Motor neuron (in vitro differentiated cells): Measurements from ENCODE around the gene HSD11B2. TPM values are rescaled to one million over a fixed set of nuclear protein-coding genes. Genes with fewer than 3 reads are reported as not detected.

ENCODE experiments used
- ATAC-seq, 8 experiments: fragments of 200-7000 bp; cut with Tn5 transposase; replicated peaks in 6 of 8; 2 replicates each; pipeline ENCODE4 v1.8.0; 2021; ENCODE audit warnings: mild to moderate bottlenecking in 8 of 8, moderate library complexity in 8 of 8
- H3K27ac ChIP-seq, 2 donors: fragments of 250-450 bp; sonication (Bioruptor Pico); 2 replicates each; pipeline ENCODE4 v1.9.0; 2021; ENCODE audit warnings: antibody characterized with exemption in 2 of 2, mild to moderate bottlenecking in 2 of 2, moderate library complexity in 1 of 2
- H3K4me1 ChIP-seq, 2 donors: fragments of 250-450 bp; sonication (Bioruptor Pico); replicated peaks in 1 of 2; 2 replicates each; pipeline ENCODE4 v1.6.1; 2021; ENCODE audit warnings: antibody characterized with exemption in 2 of 2, mild to moderate bottlenecking in 2 of 2, moderate library complexity in 1 of 2
- H3K4me3 ChIP-seq, 5 donors: fragments of 250-450 bp; sonication (Bioruptor Pico); 2 replicates each; pipeline ENCODE4 v1.9.0; 2021; ENCODE audit warnings: antibody characterized with exemption in 5 of 5, mild to moderate bottlenecking in 5 of 5, moderate library complexity in 4 of 5
- WGBS, 10 experiments: fragments of 450-650 bp; shearing (Covaris generic); methylation state at CpG; one replicate each; pipeline ENCODE4 v1.0.0; 2022; 5-methylcytosine and 5-hydroxymethylcytosine counted together
- in situ Hi-C, 9 experiments: fragments of 400-800 bp; cut with MboI; loops; one replicate each; pipeline ENCODE4 v1.15.0; 2021; ENCODE audit warnings: low sequenced_read_pairs in 9 of 9, low pct_unique_long_range_greater_than_20kb in 2 of 9; ENCODE audit not compliant: unreplicated experiment in 9 of 9
- total RNA-seq, 8 experiments: library from RNA; unstranded; fragments of 300-600 nt; gene quantifications; 2 replicates each; pipeline versions ENCODE4 v1.2.3 to v1.2.4, GENCODE V29; 2022

Gene HSD11B2
- total RNA-seq, 8 experiments from 2014 or later = 0.64 to 17.4 (median 6.8) TPM

DNA sequence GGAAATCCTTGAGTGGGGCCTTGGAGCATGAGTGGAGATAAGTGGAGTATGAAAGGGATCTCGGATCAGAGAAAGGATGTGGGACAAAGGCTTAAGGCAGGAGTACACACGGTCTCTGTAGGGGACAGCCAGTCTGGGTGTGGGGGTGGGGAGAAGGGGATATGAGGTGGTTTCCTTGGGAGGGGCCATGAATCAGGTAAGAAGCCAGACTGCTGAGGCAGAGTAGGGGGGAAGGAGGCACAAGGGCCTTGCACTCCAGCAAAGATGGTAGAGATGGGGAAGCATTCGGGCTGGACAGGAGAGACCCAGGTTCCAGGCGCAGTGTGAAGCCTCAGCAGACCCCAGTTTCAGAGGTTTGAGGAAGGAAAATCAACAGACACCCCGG, 1.6 kb downstream of the HSD11B2 start:
- H3K4me1 ChIP-seq = peaks cover 23 to 38% of the 10 kb centered on the region in 2 donors
- ATAC-seq = peak in 1 of 8 experiments; percentile 0
- H3K4me3 ChIP-seq = peak overlapping the region; percentile 2 to 38 (median 24)
- peak overlapping the region; percentile 89 to 92 for H3K27ac ChIP-seq
- 40 to 78% (median 40%) methylated on average over 1 to 3 of the region's 5 CpGs; no CpG with 5 or more reads in 7 of the 10 experiments for WGBS, 10 experiments
- in situ Hi-C loops = no loop called here

DNA sequence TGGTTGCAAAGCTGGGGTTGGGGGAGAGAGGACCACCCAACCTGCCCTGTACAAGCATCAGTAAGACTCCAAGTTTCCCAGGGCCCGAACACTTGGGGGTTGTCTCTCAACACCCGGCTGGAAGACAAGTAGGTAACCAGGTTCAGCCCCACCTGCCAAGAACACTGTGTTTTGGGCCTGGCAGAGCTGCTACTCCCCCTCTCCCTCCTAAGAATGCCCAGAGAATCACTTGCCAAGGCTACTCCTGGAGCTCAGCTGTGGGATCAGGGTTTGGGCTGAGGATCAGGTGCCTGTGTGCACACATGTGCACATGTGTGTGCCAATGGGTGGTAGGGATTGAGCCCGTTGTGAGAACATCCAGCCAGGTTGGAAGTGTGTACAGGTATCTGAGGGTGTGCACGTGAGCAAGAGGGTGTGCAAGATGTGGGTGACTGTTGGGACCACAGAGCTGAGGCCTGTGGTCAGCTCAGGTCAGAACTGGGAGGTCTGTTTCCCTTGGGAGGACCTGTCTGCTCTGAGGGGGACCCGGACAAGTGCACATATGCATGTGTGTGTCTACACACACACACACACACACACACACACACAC, 2.3 kb downstream of the HSD11B2 start:
- H3K4me3 ChIP-seq = no peak overlapping the region
- WGBS, 10 experiments = 70 to 100% methylated on average over 1 to 2 of the region's 5 CpGs; no CpG with 5 or more reads in 8 of the 10 experiments
- in situ Hi-C loops = no loop called here
- H3K4me1 ChIP-seq = peaks cover 23 to 37% of the 10 kb centered on the region in 2 donors
- no peak for ATAC-seq
- peak overlapping the region in 1 of 2 donors; percentile 89 for H3K27ac ChIP-seq

DNA sequence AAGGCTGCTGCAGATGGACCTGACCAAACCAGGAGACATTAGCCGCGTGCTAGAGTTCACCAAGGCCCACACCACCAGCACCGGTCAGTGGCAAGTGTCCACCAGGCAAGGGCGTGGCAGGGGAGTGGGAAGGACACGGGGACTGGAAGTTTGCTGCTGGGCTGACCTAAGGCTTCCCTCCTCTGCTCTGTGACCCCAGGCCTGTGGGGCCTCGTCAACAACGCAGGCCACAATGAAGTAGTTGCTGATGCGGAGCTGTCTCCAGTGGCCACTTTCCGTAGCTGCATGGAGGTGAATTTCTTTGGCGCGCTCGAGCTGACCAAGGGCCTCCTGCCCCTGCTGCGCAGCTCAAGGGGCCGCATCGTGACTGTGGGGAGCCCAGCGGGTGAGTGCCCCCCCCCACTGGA, 4.8 kb downstream of the HSD11B2 start:
- WGBS, 10 experiments = 67 to 93% (median 91%) methylated on average over 2 to 7 of the region's 16 CpGs; no CpG with 5 or more reads in 6 of the 10 experiments
- Histone ChIP-seq H3K4me3 (no peak overlapping the region), H3K27ac (no peak overlapping the region), H3K4me1 (peaks cover 19 to 28% of the 10 kb centered on the region in 2 donors)
- no peak for ATAC-seq
- in situ Hi-C loops = no loop called here

DNA sequence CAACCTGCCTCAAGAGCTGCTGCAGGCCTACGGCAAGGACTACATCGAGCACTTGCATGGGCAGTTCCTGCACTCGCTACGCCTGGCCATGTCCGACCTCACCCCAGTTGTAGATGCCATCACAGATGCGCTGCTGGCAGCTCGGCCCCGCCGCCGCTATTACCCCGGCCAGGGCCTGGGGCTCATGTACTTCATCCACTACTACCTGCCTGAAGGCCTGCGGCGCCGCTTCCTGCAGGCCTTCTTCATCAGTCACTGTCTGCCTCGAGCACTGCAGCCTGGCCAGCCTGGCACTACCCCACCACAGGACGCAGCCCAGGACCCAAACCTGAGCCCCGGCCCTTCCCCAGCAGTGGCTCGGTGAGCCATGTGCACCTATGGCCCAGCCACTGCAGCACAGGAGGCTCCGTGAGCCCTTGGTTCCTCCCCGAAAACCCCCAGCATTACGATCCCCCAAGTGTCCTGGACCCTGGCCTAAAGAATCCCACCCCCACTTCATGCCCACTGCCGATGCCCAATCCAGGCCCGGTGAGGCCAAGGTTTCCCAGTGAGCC, 5.8 kb downstream of the HSD11B2 start:
- in situ Hi-C loops = no loop called here
- no peak for ATAC-seq
- 80 to 100% (median 93%) methylated on average over 1 to 5 of the region's 23 CpGs; no CpG with 5 or more reads in 6 of the 10 experiments for whole genome bisulfite sequencing, 10 experiments
- Histone ChIP-seq H3K4me1 (peaks cover 19 to 21% of the 10 kb centered on the region in 2 donors), H3K27ac (no peak overlapping the region), H3K4me3 (no peak overlapping the region)

DNA sequence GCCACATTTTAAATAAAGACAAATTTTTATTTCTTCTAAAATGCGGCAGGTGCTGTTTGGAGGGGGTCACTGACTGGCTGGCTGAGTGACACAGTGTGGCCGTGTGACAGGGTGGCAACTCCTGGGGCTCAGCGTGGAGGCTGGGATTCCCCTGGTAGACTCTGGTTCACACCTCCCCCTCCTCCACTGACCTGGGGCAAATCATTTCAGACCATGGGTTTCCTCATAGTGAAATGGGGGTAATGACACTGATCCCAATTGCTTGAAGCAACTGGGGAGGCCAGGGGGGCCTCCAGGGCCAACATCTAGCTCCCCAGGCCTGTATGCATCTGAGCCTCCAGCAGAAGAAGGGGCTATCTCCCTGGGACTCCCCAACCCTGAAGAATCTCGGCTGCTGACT, 6.6 kb downstream of the HSD11B2 start:
- Histone ChIP-seq H3K4me1 (peaks cover 12 to 13% of the 10 kb centered on the region in 2 donors), H3K4me3 (no peak overlapping the region), H3K27ac (no peak overlapping the region)
- in situ Hi-C loops = no loop called here
- ATAC-seq = no peak
- 100% methylated on average over 3 of the region's 4 CpGs; no CpG with 5 or more reads in 9 of the 10 experiments for WGBS, 10 experiments

DNA sequence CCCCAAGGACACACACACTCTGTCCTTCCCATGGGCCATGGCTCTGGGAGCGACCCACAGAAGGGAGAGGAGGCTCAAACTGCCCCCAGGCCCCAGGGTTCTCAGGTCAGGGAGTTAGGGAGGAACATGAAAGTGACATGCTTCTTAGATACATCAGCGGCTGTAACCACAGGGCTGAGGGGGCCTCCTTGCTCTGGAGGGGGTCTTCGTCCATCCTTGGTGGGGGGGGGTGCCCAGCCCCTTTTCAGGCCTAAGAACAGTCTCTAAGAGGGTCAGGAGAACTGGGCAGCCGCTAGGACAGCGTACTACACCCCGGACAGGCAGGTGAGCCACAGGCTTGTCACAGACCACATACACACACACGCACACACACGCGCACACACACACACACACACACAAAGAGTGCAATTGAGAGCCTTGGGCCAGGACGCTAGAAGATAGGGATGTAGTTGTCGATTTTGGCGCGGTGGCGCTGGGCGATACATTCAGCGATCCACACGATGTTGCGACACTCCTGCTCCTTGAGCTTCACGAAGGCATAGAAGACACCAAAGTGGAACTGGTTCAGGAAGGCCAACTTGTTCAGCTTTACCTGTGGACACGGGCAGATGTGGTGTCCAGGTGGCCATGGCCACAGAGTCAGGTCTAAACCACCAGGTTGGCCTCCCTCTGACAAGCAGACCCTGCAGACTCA, 7.3 kb downstream of the HSD11B2 start:
- Histone ChIP-seq H3K4me1 (peaks cover 5 to 9% of the 10 kb centered on the region in 2 donors), H3K4me3 (no peak overlapping the region), H3K27ac (no peak overlapping the region)
- in situ Hi-C loops = no loop called here
- ATAC-seq = no peak
- 100% methylated on average over 4 to 7 of the region's 20 CpGs; no CpG with 5 or more reads in 7 of the 10 experiments for WGBS, 10 experiments

DNA sequence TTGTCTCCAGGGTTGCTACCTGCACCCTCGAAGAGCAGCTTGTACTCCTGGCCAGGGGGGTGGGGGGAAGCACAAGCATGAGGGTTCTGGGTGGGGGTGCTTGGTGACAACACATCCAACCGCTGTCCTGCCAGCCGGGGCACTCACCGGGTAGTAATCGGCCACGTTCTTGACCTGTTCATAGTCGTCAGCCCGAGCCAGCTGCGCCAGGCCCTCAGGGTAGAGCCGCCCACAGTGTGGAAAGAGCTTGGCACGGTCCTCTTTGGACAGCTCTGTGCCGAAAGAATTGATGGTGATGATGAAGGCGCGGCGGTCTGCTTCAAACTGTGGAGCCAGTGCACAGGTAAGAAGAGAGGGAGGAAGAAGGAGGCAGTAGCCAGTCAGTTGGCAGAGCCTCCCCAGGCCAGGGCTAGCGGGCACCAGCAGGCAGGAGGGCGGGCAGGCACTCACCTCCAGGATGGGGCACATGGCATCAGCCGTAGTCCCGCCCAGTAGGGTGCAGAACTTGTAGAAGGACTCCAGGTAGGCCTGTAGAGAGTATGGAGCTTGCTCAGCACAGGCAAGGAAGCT, 8.0 kb downstream of the HSD11B2 start:
- 75 to 80% methylated on average over 1 to 4 of the region's 19 CpGs; no CpG with 5 or more reads in 8 of the 10 experiments for WGBS, 10 experiments

DNA sequence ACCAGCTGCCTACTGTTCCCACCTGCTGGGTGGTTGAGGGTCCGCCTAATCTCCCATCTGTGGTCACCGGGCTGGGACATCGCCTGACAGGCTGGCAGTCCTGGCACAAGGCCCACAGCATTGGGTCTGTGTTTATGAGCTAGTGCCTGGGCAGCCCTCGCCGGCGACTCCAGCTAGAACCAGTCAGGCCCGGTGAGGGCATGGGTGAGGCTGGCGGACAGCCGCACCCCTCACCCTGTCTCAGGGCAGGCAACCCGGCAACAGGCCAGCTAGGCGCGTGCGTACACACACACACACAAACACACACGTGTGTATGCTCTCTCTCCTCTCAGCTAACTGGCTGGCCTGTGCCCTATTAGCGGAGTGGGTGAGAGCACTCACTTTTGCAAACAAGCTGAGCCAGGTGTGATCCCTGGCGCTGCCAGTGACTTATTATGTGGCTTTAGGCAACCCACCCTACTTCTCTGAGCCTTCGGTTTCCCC, 10.4 kb downstream of the HSD11B2 start:
- Histone ChIP-seq H3K4me1 (peaks cover 0 to 5% of the 10 kb centered on the region in 2 donors), H3K4me3 (no peak overlapping the region), H3K27ac (no peak overlapping the region)
- peak in 4 of 8 experiments; percentile 13 to 36 (median 18) for ATAC-seq
- in situ Hi-C loops = no loop called here
- 7% methylated on average over 2 of the region's 17 CpGs; no CpG with 5 or more reads in 9 of the 10 experiments for WGBS, 10 experiments

More for the DNA sequence above, 8.0 kb downstream of the HSD11B2 start:
- no peak overlapping the region for H3K27ac ChIP-seq
- H3K4me3 ChIP-seq = no peak overlapping the region
- peaks cover 4 to 8% of the 10 kb centered on the region in 2 donors for H3K4me1 ChIP-seq
- in situ Hi-C loops = no loop called here
- ATAC-seq = no peak

DNA sequence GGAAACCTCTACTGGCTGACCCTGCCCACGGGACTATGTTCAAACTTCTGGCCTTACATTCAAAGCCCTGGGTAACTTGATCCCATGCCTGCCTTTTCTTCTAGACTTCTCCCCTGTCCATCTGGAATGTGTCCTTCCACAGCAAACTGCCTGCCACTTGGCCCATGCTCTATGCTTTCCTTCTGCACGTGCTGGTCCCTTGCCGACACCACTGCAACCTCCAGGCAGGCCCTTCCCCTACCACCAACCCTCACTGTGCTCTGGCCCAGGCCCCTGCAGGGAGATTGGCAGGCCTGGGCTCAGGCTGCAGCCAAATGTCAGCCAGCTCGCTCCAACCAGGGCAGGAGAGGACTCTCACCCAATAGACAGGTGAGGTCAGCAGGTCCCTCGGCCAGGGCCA, 11.0 kb downstream of the HSD11B2 start:
- in situ Hi-C loops = no loop called here
- Histone ChIP-seq H3K4me1 (peaks cover 0 to 5% of the 10 kb centered on the region in 2 donors), H3K4me3 (no peak overlapping the region), H3K27ac (no peak overlapping the region)
- peak in 1 of 8 experiments; percentile 10 for ATAC-seq
- WGBS, 10 experiments = 7 to 83% (median 73%) methylated on average over 2 to 4 of the region's 5 CpGs; no CpG with 5 or more reads in 5 of the 10 experiments

DNA sequence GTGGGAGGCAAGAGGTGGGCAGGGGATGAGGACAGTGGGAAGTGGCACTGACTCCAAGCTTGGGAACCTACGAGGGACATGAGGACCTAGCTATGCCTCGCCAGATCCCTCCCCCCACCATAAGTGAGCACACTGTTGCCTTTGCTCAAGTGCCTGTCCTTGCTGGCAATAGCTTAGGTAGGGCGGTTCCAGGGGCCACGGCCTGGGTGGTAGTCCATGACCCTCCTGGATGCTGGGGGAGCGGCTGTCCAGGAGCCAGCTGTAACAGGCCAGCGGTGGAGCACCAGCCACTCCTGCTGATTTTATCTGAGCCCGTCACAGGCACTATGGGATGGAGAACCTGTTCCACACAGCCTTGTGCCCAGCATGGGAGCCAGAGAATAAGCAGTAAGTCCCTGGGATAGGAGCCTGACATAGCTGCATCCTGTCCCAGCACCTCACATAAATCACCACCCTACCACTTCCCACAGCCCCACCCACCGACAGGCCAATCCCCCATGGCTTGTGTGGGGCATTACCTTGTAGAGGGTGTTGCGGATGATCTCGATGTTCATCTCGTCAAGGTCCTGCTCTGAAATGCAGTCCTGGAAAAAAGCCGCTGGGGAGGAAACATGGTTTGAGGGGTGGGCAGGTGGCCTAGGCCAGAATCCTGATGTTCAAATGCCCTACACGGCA, 11.8 kb downstream of the HSD11B2 start:
- Histone ChIP-seq H3K4me3 (no peak overlapping the region), H3K27ac (no peak overlapping the region), H3K4me1 (peaks cover 0 to 5% of the 10 kb centered on the region in 2 donors)

DNA sequence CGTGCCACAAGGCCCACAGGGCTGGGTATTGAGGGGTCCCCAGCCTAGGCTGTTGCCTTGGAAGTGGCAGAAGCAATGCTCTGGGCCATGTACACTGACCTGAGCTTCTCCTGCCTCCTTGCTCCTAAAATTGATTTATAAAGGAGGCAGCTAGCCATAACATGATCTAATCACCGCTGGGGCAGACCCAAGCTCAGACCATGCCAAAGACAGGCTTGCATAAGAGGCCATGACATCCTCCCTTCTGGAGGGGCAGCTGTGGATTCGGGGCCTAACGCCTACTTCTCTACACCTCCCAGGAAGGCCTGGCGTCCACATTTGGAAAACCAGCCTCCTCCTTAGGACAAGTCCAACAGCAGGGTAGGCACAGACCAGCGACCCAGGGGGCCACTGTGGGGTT, 12.3 kb downstream of the HSD11B2 start:
- Histone ChIP-seq H3K4me1 (peaks cover 0 to 5% of the 10 kb centered on the region in 2 donors), H3K27ac (no peak overlapping the region), H3K4me3 (no peak overlapping the region)
- in situ Hi-C loops = no loop called here
- ATAC-seq = peak in 1 of 8 experiments; percentile 40
- WGBS, 10 experiments = 17 to 89% (median 80%) methylated on average over 1 to 5 of the region's 6 CpGs; no CpG with 5 or more reads in 5 of the 10 experiments

More for the DNA sequence above, 11.8 kb downstream of the HSD11B2 start:
- no peak for ATAC-seq
- in situ Hi-C loops = no loop called here
- 80 to 100% (median 97%) methylated on average over 1 to 6 of the region's 13 CpGs; no CpG with 5 or more reads in 4 of the 10 experiments for WGBS, 10 experiments

DNA sequence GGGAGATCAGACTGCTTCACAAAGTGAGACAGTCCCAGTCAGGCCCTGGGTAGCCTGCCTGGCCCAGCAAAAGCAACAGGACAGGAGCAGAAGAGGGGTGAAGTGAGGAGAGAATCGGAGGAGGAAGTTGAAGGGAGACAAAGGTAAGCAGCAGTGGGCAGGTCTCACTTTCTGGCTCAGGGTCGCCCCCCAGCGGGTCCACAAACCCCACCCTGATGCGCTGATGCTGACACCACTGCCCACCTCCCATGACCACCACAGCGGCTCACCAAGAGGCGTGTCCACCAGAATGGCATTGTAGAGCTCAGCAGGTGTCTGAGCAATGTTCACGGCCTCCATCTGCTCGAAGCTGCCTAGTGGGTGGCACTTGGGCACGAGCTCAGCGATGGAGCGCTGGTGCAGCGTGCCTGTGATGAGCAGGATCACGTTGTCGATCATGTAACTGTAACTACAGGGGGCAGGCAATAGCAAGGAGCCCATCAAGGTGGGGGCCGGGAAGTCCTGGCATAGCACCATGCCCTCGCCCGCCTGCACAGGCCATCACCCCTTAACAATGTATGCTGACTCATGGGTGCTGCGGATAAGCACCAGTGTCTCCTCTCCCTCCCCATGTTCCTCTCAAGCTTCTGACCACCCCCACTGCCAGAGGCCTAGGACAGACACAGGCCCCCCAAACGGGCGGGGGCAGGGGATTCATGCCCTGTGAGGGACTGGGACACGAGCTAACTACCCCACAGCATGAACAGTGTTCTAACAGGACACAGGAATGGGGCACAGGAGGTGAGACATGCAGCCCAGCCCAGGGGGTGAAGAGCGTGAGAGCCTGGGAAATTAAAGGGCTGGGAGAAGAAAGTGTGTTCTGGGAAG, 13.6 kb downstream of the HSD11B2 start:
- no peak for ATAC-seq
- in situ Hi-C loops = no loop called here
- WGBS, 10 experiments = 50 to 83% (median 62%) methylated on average over 1 to 7 of the region's 22 CpGs; no CpG with 5 or more reads in 4 of the 10 experiments
- peaks cover 0 to 5% of the 10 kb centered on the region in 2 donors for H3K4me1 ChIP-seq
- H3K4me3 ChIP-seq = no peak overlapping the region
- no peak overlapping the region for H3K27ac ChIP-seq
